Transverse colon (tissue), 4 donors: Measurements from ENCODE around the gene QSOX2. TPM values are rescaled to one million over a fixed set of nuclear protein-coding genes. Genes with fewer than 3 reads are reported as not detected.
A peak's percentile ranks its signal among the peaks of the same experiment; 100 is the strongest.

Source experiments
- DNase-seq: peaks from one replicate; pipeline ENCODE4 v3.0.0-alpha.2; 2019
- H3K27ac ChIP-seq, 4 donors: fragments of 200-600 bp; sonication (generic); 2 replicates each; pipeline ENCODE4 v1.5.1; 2016 to 2018; ENCODE audit warnings: inconsistent platforms in 4 of 4
- H3K27me3 ChIP-seq: fragments of 200-600 bp; sonication (generic); 2 replicates; pipeline ENCODE4 v1.5.1; 2017; ENCODE audit warnings: inconsistent platforms
- H3K36me3 ChIP-seq, 4 donors: fragments of 200-600 bp; sonication (generic); 2 replicates each; pipeline ENCODE4 v1.5.1; 2017 to 2019; ENCODE audit warnings: inconsistent platforms in 4 of 4
- H3K4me1 ChIP-seq, 4 donors: fragments of 200-600 bp; sonication (generic); 2 replicates each; pipeline ENCODE4 v1.5.1; 2017 to 2020; ENCODE audit warnings: inconsistent platforms in 4 of 4
- H3K4me3 ChIP-seq, 4 donors: fragments of 200-600 bp; sonication (generic); 1 replicate in 1 of 4; 2 replicates in 3 of 4; pipeline versions ENCODE4 v1.5.1 to v1.6.1; 2017 to 2019; ENCODE audit warnings: inconsistent platforms in 4 of 4
- H3K9me3 ChIP-seq, 2 donors: fragments of 200-600 bp; sonication (generic); 2 replicates each; pipeline ENCODE4 v1.5.1; 2017 to 2019; ENCODE audit warnings: inconsistent platforms in 2 of 2
- CTCF ChIP-seq, 5 experiments: fragments of 200-600 bp in 3 of 5; fragments of 450-650 bp in 2 of 5; sonication (generic) in 3 of 5; IDR thresholded peaks; 1 replicate in 2 of 5; 2 replicates in 3 of 5; pipeline ENCODE4 v1.5.1; 2016 to 2017; ENCODE audit warnings: antibody characterized with exemption in 5 of 5, inconsistent platforms in 3 of 5, mild to moderate bottlenecking in 2 of 5, moderate library complexity in 1 of 5
- EP300 ChIP-seq: sonication (generic); formaldehyde crosslinking; IDR thresholded peaks from one replicate; pipeline ENCODE4 v1.6.1; 2017; ENCODE audit warnings: antibody characterized with exemption, low read depth
- POLR2A ChIP-seq: fragments of 450-650 bp; IDR thresholded peaks from one replicate; pipeline ENCODE4 v1.6.1; 2016; ENCODE audit warnings: antibody characterized with exemption, mild to moderate bottlenecking, moderate library complexity
- POLR2AphosphoS5 ChIP-seq, 3 donors: sonication (generic); formaldehyde crosslinking; IDR thresholded peaks; one replicate each; pipeline ENCODE4 v1.6.1; 2016; ENCODE audit warnings: antibody characterized with exemption in 3 of 3
- whole genome bisulfite sequencing, 2 donors: methylation state at CpG; one replicate each; pipeline ENCODE4 v1.1.5; 2018; ENCODE audit warnings: low coverage in 1 of 2; 5-methylcytosine and 5-hydroxymethylcytosine counted together
- in situ Hi-C, 4 donors: fragments of 200-750 bp; cut with MboI; loops; one replicate each; pipeline versions ENCODE4 v1.15.0 to v1.15.1; 2017; ENCODE audit warnings: low sequenced_read_pairs in 3 of 4, low pct_ligation_motif_present in 1 of 4, low pct_unique_long_range_greater_than_20kb in 1 of 4
- intact Hi-C: fragments of 100-400 bp; cut with DNase I; formaldehyde crosslinking; loops from one replicate; pipeline ENCODE4 v1.15.1; 2023; ENCODE audit warnings: low total_unique reads
- total RNA-seq, 4 donors: library from RNA; depleted of rRNA; stranded (reverse); fragments of >200 nt; gene quantifications; one replicate each; pipeline ENCODE4 v1.1.0, GENCODE V29; 2016

Gene QSOX2
- total RNA-seq, 4 donors from 2014 or later, result 3.7 to 18.1 (median 4.8) TPM

DNA sequence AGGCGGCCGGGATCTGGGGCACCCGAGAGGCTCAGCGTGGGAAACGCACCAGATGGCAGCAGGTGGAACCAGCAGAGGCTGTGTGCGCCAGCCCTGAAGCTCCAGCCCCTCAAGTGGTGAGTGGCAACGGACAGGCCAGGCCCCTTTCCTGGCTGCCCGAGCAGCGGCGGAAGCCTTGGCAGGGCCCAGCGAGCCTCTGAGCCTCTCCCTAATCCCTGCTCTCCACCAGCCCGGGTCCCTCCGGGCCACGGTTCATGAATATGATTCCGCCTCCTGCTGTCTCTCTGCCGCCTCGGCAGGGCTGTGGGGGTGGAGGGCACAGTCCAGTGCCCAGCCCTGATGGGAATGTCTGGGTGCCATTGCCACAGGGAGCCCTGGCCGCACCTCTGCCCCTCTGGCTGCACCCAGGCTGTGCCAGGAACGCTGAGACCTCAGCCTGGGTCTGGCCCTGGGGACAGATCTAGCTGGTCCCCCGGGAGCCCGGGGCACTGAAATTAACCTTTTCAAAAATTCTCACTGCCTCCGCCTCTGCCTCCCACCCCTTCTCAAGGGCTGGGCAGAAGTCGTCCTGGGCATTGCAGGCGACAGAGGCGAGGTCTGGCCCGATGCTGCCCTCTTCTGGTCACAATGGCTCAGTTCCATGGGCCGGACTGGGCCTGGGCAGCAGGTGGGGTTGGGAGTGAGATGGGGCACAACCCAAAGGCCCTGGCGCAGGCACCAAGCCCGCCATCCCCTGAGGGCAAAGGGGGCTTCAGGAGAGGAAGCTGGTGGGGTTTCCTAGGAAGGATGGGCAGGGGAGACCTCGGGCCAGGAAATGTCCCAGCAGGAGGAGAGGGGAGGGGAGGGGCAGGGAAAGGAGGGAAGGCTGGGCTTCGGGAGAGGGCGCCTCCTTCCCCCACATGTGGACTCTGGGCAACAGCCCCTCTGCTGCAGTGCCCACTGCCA is 38.0 kb upstream of the QSOX2 start:
- peaks cover 5 to 8% (median 7%) of the 10 kb centered on the region in 4 donors for H3K4me1 ChIP-seq
- DNase-seq, result peak; percentile 82
- peak overlapping the region in 3 of 4 donors; percentile 6 to 31 (median 15) for H3K4me3 ChIP-seq
- TF ChIP-seq EP300, result no peak
- peak; percentile 73 to 84 (median 82) for TF ChIP-seq CTCF (IDR thresholded peaks at IDR 0.05)
- TF ChIP-seq POLR2A, result no peak
- H3K27me3 ChIP-seq, result peaks cover 32% of the 10 kb centered on the region
- H3K9me3 ChIP-seq, result no peaks in the 10 kb centered on the region
- intact Hi-C loops, result loop anchor here (10.0 kb wide), 1 partner anchor 119 kb away; no protein-coding TSS in a partner anchor
- in situ Hi-C loops, result loop anchor here in 2 of 4 donors (10.0 kb wide), 2 partner anchors 109 to 119 kb away; no protein-coding TSS in a partner anchor
- no peaks in the 10 kb centered on the region for H3K36me3 ChIP-seq
- 14% methylated on average over 25 of the region's 32 CpGs; no CpG with 5 or more reads in 1 of the 2 donors for WGBS, 2 donors
- H3K27ac ChIP-seq, result peak overlapping the region in 1 of 4 donors; percentile 32

- Histone ChIP-seq H3K4me1 (peaks cover 5 to 8% (median 7%) of the 10 kb centered on the region in 4 donors), H3K4me3 (no peak overlapping the region), H3K36me3 (no peaks in the 10 kb centered on the region), H3K27me3 (peaks cover 20% of the 10 kb centered on the region), H3K27ac (no peak overlapping the region), H3K9me3 (no peaks in the 10 kb centered on the region)
- WGBS, 2 donors, result 30% methylated on average over 7 of the region's 14 CpGs; no CpG with 5 or more reads in 1 of the 2 donors
- peak; percentile 29 for DNase-seq
- TF ChIP-seq POLR2AphosphoS5 (IDR thresholded peaks at IDR 0.05) (no peak), EP300 (no peak), CTCF (IDR thresholded peaks at IDR 0.05) (no peak)
- in situ Hi-C loops, result loop anchor here in 2 of 4 donors (10.0 kb wide), 2 partner anchors 108 to 118 kb away; no protein-coding TSS in a partner anchor
- intact Hi-C loops, result loop anchor here (10.0 kb wide), 1 partner anchor 118 kb away; no protein-coding TSS in a partner anchor
Observed at GRCh38 chr9:136282272-136282861, 36.8 kb upstream of the QSOX2 start.

GRCh38 chr9:136281421-136282271 is 36.0 kb upstream of the QSOX2 start:
- H3K27ac ChIP-seq, result no peak overlapping the region
- intact Hi-C loops, result loop anchor here (10.0 kb wide), 1 partner anchor 117 kb away; no protein-coding TSS in a partner anchor
- no peak for DNase-seq
- H3K9me3 ChIP-seq, result no peaks in the 10 kb centered on the region
- no peak overlapping the region for H3K4me3 ChIP-seq
- 78% methylated on average over 35 of the region's 39 CpGs; no CpG with 5 or more reads in 1 of the 2 donors for WGBS, 2 donors
- H3K36me3 ChIP-seq, result no peaks in the 10 kb centered on the region
- H3K4me1 ChIP-seq, result peaks cover 5 to 8% (median 7%) of the 10 kb centered on the region in 4 donors
- in situ Hi-C loops, result loop anchor here in 2 of 4 donors (10.0 kb wide), 2 partner anchors 107 to 117 kb away; no protein-coding TSS in a partner anchor
- H3K27me3 ChIP-seq, result peaks cover 20% of the 10 kb centered on the region
- TF ChIP-seq CTCF (IDR thresholded peaks at IDR 0.05) (no peak), POLR2AphosphoS5 (IDR thresholded peaks at IDR 0.05) (no peak), EP300 (no peak), POLR2A (no peak)
